H1 (cell line): Measurements from ENCODE around the gene CD151. TPM values are rescaled to one million over a fixed set of nuclear protein-coding genes. Genes with fewer than 3 reads are reported as not detected.

ENCODE experiments used
- BRCA1 ChIP-seq: IDR thresholded peaks from 2 replicates; pipeline ENCODE4 v1.6.1; 2012; ENCODE audit warnings: low read depth, low read length, improper control_type of control experiment
- CEBPB ChIP-seq: IDR thresholded peaks from 2 replicates; pipeline ENCODE4 v1.6.1; 2012; ENCODE audit warnings: low read depth, low read length
- GABPA ChIP-seq: IDR thresholded peaks from 2 replicates; pipeline ENCODE4 v1.6.1; 2011; ENCODE audit warnings: mild to moderate bottlenecking, low read length, moderate library complexity, borderline replicate concordance; ENCODE audit not compliant: insufficient read depth
- NRF1 ChIP-seq: IDR thresholded peaks from 2 replicates; pipeline ENCODE4 v1.6.1; 2011; ENCODE audit warnings: mild to moderate bottlenecking, low read depth, low read length, improper control_type of control experiment
- SP1 ChIP-seq: IDR thresholded peaks from 2 replicates; pipeline ENCODE4 v1.6.1; 2011; ENCODE audit warnings: low read depth, low read length
- SRF ChIP-seq: IDR thresholded peaks from 2 replicates; pipeline ENCODE4 v1.6.1; 2011; ENCODE audit warnings: mild to moderate bottlenecking, low read depth, low read length, moderate library complexity
- YY1 ChIP-seq: IDR thresholded peaks from 2 replicates; pipeline ENCODE4 v1.6.1; 2011; ENCODE audit warnings: low read depth, mild to moderate bottlenecking, low read length
- polyA plus RNA-seq, 7 experiments: library from polyadenylated mRNA; depleted of rRNA in 3 of 7; stranded (reverse) in 5 of 7; unstranded in 2 of 7; fragments of >200 nt in 5 of 7; fragments of 200-250 nt in 2 of 7; gene quantifications; 1 replicate in 5 of 7; 2 replicates in 1 of 7; 4 replicates in 1 of 7; pipeline versions ENCODE4 v1.2.1 to v1.2.3, GENCODE V29; 2011 to 2013; ENCODE audit warnings: missing spikeins in 2 of 7, mixed read lengths in 2 of 7
- total RNA-seq: library from RNA; stranded (reverse); fragmentation: NEBNext Ultra II Directional; extraction: Animal tissue kit (Norgen Biotek cat#: 25700); gene quantifications from 2 replicates; pipeline ENCODE4 v1.2.1, GENCODE V29; 2021
- TF ChIP-seq, protein P1 (sequence below): fragments of 300-600 bp; sonication (generic); IDR thresholded peaks from 2 replicates; pipeline ENCODE4 v1.7.1; 2012; ENCODE audit warnings: low read length, moderate library complexity, mild to moderate bottlenecking, inconsistent platforms; ENCODE audit not compliant: insufficient replicate concordance

Gene CD151
- total and polyA plus RNA-seq, 2 of the 8 experiments (the other 6 are each of a cell fraction or from before 2014, with no cell fraction given): 101 to 212 TPM

DNA sequence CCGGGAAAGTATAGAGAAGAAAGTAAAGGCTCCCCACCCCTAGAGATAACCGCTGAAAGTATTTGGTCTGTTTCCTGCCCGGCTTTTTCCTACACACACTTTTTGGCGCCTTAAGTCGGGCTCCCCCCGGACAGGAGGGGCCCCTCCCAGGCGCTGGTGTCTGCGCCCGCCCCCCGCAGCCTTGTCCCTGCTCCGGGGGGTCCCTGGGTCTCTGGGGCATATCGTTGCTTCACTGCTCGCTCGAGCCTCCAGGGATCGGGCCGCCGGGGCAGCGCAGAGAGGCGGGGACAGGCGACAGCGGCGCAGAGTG lies 6.0 kb upstream of the CD151 start (continued):
- TF ChIP-seq, protein P1, sequence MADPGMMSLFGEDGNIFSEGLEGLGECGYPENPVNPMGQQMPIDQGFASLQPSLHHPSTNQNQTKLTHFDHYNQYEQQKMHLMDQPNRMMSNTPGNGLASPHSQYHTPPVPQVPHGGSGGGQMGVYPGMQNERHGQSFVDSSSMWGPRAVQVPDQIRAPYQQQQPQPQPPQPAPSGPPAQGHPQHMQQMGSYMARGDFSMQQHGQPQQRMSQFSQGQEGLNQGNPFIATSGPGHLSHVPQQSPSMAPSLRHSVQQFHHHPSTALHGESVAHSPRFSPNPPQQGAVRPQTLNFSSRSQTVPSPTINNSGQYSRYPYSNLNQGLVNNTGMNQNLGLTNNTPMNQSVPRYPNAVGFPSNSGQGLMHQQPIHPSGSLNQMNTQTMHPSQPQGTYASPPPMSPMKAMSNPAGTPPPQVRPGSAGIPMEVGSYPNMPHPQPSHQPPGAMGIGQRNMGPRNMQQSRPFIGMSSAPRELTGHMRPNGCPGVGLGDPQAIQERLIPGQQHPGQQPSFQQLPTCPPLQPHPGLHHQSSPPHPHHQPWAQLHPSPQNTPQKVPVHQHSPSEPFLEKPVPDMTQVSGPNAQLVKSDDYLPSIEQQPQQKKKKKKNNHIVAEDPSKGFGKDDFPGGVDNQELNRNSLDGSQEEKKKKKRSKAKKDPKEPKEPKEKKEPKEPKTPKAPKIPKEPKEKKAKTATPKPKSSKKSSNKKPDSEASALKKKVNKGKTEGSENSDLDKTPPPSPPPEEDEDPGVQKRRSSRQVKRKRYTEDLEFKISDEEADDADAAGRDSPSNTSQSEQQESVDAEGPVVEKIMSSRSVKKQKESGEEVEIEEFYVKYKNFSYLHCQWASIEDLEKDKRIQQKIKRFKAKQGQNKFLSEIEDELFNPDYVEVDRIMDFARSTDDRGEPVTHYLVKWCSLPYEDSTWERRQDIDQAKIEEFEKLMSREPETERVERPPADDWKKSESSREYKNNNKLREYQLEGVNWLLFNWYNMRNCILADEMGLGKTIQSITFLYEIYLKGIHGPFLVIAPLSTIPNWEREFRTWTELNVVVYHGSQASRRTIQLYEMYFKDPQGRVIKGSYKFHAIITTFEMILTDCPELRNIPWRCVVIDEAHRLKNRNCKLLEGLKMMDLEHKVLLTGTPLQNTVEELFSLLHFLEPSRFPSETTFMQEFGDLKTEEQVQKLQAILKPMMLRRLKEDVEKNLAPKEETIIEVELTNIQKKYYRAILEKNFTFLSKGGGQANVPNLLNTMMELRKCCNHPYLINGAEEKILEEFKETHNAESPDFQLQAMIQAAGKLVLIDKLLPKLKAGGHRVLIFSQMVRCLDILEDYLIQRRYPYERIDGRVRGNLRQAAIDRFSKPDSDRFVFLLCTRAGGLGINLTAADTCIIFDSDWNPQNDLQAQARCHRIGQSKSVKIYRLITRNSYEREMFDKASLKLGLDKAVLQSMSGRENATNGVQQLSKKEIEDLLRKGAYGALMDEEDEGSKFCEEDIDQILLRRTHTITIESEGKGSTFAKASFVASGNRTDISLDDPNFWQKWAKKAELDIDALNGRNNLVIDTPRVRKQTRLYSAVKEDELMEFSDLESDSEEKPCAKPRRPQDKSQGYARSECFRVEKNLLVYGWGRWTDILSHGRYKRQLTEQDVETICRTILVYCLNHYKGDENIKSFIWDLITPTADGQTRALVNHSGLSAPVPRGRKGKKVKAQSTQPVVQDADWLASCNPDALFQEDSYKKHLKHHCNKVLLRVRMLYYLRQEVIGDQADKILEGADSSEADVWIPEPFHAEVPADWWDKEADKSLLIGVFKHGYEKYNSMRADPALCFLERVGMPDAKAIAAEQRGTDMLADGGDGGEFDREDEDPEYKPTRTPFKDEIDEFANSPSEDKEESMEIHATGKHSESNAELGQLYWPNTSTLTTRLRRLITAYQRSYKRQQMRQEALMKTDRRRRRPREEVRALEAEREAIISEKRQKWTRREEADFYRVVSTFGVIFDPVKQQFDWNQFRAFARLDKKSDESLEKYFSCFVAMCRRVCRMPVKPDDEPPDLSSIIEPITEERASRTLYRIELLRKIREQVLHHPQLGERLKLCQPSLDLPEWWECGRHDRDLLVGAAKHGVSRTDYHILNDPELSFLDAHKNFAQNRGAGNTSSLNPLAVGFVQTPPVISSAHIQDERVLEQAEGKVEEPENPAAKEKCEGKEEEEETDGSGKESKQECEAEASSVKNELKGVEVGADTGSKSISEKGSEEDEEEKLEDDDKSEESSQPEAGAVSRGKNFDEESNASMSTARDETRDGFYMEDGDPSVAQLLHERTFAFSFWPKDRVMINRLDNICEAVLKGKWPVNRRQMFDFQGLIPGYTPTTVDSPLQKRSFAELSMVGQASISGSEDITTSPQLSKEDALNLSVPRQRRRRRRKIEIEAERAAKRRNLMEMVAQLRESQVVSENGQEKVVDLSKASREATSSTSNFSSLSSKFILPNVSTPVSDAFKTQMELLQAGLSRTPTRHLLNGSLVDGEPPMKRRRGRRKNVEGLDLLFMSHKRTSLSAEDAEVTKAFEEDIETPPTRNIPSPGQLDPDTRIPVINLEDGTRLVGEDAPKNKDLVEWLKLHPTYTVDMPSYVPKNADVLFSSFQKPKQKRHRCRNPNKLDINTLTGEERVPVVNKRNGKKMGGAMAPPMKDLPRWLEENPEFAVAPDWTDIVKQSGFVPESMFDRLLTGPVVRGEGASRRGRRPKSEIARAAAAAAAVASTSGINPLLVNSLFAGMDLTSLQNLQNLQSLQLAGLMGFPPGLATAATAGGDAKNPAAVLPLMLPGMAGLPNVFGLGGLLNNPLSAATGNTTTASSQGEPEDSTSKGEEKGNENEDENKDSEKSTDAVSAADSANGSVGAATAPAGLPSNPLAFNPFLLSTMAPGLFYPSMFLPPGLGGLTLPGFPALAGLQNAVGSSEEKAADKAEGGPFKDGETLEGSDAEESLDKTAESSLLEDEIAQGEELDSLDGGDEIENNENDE: no peak
- TF ChIP-seq SRF (no peak), SP1 (no peak), NRF1 (no peak), GABPA (no peak), CEBPB (0 out of 2 replicates have a peak, but pooled peaks have one; percentile 26), BRCA1 (no peak), YY1 (no peak)
- TF ChIP-seq, all 59 proteins: peak for 3
